Activated CD4-positive, alpha-beta T cell treated with anti-CD3 and anti-CD28 coated beads, Interleukin-10, Interleukin-2, amounts not matched to agents 100 ng/mL and 50 ng/mL, durations not matched to agents 16 hours and 8 hours (primary cell): ENCODE measurements around the gene EID1.
"Not testable (repeated sequence)": the region's sequence is repeated elsewhere in the genome, so short reads cannot be mapped to it uniquely, and the experiment has no call there.

Source experiments
- DNase-seq: peaks from one replicate; pipeline ENCODE4 v3.0.0-alpha.2; 2020

Gene EID1, protein sequence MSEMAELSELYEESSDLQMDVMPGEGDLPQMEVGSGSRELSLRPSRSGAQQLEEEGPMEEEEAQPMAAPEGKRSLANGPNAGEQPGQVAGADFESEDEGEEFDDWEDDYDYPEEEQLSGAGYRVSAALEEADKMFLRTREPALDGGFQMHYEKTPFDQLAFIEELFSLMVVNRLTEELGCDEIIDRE

DNA sequence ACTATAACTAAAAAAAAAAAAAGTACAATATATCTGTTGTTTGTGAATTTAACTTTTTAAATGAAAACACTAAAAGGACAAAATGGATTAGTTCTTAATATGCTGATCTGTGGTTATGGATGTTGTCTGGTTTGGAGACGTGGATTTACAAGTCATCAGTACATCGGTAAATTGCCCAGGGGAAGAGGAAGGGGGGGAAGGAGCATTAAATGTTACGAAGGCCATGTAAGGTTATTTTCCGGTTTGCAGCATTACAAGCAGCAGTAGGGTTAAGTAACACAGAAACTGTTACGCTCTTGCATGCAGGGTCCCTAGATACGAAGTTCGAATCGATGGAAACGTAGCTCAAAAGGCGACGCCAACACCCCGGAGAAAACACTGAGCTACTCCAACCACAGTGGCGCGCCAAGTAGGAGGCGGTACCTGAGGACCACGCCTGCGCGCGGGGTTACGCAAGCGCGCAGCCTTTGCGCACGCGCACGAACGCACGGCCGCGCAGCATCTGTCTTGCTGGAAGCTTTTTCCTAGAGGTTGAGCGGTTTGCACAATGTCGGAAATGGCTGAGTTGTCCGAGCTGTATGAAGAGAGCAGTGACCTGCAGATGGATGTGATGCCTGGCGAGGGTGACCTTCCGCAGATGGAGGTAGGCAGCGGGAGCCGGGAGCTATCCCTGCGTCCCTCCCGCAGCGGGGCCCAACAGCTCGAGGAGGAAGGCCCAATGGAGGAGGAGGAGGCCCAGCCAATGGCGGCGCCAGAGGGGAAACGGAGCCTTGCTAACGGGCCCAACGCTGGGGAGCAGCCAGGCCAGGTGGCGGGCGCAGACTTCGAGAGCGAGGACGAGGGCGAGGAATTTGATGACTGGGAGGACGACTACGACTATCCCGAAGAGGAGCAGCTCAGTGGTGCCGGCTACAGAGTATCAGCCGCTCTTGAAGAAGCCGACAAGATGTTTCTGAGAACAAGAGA is at the start of gene EID1:
TSS of gene EID1 (plus strand) at position 505 of the 966 bp plus-strand sequence. CDS start at position 548, 43 bp downstream.
- peak; percentile 97 for DNase-seq

DNA sequence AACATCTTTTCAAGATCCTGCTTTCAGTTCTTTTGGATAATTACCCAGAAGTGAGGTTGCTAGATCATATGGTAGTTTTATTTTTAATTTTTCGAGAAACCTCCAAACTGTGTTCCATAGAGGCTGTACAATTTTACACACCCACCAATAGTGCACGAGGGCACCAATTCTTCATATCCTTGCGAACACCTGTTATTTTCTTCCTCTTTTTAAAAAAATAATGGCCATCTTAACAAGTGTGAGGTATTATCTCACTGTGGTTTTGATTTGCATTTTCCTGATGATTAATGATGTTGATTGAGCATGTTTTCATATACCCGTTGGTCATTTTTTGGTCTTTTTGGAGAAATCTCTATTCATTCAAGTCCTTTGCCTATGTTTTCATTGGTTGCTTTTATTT is 49.5 kb upstream of the EID1 start:
- DNase-seq = no peak

DNA sequence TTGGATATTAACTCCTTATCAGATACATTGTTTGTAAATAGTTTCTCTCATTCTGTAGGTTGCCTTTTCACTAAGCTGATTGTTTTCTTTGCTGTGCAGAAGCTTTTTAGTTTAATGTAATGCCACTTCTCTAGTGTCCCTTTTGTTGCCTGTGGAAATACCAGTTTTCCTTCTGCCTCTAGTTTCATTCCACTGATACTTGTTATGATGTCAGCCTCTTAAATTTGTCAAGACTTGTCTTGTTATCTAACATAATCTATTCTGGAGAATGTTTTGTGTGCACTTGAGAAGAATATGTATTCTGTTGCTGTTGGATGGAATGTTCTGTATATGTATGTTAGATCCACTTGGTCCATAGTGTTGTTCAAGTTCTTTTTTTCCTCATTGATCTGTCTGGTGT is 49.0 kb upstream of the EID1 start:
- no peak for DNase-seq

DNA sequence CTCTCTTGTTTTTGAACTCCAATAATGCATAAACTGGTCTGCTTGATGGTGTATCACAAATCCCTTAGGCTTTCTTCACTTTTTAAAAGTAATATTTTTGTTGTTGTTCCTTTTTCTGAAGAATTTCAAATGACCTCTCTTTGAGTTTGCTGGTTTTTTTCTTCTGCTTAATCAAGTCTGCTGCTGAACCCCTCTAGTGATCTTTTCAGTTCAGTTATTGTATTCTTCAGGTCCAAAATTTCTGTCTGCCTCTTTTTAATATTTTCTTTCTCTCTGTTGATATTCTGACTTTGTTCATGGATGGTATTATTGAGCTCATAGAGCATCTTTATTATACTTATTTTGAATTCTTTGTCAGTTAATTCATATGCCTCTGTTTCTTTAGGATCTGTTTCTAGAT is 45.3 kb upstream of the EID1 start:
- no peak for DNase-seq

DNA sequence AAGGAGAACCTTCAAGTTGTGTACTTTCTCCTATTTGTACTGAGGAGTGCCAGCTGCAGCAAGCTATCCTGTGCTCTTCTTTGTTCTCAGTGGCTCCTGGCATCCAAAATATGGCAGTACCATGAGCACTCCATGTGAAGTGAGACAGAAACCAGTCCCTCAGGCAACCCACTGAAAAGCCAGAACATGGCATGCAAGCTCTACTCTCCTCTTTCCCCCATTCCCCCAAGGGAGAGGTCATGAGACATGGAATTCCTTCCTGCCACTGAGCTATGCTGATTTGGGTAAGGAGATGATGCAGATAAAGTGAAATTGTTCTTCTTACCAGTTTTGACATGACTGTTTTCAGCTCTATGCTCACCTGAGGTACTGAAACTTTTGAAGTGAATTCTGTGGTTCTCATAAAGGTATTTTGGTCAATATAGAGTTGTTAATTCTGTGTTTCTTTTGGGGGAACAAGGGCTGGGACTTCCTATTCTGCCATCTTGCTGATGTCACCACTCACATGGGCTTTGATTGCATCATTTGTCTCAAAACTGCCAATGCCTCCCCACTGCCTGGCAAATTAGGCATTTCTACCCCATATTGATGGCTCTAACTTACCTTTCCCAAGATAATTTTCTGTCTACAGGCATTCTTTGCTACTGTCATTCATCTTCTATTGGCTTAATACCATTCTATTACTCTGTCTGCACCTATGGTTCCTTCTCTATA is 44.3 kb upstream of the EID1 start:
- no peak for DNase-seq

DNA sequence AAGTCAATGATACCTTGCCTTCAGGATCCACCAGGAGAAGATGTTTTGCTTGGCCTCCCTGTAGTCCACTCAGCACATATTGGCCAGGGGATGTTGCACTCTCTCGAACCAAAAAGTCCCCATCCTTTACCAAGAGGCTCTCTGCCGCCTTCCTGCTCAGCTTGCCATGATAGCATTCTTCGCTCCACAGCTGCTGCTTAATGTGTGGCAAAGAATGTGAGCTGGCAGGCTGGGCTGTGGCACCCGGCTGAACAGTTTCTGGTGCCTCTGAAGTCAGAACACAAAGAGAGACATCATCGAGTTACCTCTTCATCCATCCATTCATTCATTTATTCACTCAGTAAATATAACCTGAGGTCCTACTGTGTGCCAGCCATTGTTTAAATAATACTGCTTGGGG is 43.2 kb upstream of the EID1 start:
- DNase-seq = no peak

DNA sequence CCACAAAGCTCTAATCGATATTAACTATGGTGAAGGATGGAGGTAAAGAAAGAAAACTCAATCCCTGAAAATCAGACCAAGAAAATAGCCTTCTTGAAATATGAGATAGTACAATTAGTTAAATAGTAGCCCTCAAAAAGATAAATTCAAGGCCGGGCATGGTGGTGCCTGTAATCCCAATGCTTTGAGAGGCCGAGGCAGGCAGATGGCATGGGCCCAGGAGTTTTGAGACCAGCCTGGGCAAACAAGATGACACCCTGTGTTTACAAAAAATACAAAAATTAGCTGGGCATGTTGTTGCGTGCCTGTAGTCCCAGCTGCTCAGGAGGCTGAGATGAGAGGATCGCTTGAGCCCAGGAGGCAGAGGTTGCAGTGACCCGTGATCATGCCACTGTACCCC is 35.4 kb upstream of the EID1 start:
- no peak for DNase-seq

DNA sequence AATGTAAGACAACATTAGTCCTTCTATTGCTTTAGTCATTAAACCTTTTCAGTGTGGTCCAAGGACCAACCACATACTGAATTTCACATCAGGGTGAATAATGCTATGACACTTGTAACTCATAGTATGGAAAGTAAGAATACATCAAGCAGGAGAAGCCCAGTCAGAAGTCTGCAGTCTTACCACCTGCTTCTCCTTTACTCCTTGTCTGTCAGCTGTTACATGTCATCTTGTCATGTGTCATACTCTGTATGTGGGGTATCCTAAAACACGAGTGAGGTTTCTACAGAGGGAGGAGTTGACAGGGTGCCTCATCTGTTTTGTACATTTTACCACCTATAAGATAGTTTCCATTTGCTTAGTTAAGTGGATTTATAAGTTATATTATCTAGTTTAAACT is 32.8 kb upstream of the EID1 start:
- no peak for DNase-seq

DNA sequence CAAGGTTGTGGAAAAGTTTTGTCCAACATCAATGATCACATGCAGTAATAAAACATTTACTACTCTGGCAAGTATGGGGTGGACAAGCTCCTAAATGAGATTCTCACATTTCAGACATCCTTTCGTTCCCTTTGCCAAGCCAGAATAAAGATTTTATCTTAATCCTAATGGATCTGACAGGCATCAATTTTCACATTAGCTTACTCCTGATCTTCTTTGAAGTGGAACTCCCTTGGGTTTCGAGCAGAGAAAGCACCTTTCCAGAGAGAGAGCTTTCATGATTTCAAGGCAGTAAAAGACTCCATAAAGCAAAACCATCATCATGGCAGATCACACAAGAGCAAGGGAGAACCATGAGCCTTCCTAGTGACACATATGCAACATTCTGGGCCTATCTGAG is 27.3 kb upstream of the EID1 start:
- no peak for DNase-seq

DNA sequence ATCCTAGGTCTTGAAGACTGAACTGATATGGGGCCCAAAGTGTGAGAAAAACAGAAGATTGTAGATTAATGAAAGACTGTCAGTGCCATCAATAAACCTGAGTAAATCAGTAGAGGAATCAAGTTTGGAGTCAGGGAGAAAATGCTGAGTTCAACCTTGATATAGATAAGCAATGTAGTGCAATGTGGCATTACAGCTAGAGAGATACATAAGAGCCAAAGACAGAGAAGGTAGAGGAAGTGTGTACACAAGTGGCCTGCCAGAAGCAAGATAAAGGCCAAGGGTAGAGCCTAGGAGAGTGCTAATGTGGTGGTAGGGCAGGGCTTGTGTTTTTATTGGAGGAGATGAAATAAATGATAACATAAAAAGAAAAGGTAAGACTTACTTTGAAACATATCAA is 26.0 kb upstream of the EID1 start:
- DNase-seq = no peak

DNA sequence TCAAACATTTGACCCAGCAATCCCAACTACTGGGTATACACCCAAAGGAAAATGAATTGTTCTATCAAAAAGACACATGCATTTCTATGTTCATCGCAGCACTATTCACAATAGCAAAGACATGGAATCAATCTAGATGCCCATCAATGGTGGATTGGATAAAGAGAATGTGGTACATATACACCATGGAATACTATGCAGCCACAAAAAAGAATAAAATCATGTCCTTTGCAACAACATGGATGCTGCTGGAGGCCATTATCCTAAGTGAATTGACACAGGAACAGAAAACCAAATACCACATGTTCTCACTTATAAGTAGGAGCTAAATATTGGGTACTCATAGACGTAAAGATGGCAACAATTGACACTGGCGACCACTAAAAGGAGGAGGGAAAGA is 23.5 kb upstream of the EID1 start:
- DNase-seq = not testable (repeated sequence)

DNA sequence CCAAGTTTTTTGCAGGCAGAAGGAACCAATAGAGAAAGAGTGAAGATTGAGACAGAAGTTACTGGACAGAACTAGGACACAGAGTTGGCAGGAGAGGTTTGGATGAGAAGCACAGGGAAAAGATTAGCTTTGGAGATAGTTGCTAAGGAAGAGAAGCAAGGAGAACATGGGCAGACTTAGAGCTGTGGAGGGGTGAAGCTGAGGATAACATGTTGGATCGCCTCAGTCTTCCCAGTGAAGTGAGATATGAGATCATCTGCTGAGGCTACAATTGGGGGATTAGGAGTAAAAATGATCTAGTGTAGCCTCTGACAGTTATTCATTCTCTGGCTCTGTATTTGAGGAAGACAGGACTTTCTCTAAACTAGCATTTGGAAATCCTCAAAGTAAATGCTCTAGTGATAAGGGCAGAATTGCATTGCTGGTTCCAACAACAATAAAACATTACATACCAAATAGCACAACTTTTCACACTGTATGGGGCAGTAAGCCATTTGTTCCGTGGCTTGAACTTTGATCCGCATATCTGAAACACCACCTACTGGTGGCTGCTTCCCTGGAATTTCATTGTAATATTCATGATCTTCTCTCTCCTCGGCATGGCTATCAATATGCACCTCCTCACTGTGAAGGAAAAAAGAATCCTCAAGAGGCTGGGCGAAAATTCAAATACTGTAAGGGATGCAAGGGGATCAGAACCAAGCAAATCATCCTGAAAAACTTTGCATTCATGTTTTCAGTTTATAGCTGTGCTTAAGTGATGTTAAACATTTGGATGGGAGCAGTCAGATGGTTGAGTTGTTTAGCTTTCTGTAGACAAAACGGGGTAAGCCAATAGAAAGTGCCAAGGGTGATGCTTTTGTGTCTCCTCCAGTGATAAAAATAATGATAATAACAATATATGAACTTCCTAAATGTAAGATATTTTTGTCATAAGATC is 22.2 kb upstream of the EID1 start:
- DNase-seq = no peak

DNA sequence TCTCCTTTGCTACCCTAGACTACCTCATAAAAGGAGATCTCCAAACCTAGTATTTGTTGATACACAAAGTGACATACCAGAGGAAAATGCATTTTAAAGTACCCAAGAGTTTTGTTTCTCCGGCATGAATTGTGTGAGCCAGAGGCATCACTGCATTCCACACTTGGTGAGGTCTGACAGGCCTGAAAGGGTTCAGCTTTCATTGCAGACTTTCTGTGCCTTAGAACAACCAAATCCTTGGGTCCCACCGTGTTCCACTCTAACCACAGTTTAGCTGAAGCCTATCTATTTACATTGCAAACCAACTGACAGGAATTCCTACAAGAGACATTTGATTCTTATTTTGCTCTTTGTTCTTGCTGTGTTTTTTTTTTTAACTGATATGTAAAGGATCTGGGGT is 21.0 kb upstream of the EID1 start:
- DNase-seq = no peak

DNA sequence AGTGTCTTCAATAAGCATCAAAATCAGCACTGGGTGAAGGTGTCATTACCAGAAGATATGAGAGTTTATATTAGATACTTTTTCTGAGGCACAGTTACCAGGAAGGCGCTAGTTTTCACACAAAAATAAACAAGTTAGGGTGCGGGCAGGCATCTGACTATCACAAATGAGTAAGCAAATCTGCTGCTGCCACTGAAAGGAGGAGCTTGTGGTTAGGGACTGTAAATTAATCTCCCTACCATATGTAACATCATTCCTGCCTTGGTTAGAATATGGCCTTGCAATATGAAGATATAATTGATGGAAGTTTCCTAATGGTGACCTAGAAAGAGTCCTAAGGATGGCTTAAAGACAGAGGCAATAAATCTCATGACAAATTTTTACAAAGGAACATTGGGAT is 19.5 kb upstream of the EID1 start:
- peak; percentile 63 for DNase-seq

DNA sequence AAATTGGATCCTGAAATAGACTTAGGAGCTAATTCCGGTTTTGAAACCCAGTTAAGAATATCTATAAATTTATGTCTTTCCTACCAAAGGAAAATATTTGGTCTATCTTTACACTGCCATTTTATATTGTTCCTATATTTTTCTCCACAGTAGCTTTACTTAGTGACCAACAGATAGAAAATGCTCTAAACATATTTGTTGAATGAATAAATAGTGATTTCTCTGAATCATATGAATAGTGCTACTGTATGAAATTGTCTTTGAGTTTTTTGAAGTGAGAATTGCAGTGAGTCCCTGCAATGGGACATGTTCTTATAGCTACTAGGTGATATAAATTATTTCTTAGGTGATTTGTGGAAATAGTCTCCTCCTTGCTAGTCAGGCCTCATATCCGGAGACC is 18.5 kb upstream of the EID1 start:
- DNase-seq = no peak

DNA sequence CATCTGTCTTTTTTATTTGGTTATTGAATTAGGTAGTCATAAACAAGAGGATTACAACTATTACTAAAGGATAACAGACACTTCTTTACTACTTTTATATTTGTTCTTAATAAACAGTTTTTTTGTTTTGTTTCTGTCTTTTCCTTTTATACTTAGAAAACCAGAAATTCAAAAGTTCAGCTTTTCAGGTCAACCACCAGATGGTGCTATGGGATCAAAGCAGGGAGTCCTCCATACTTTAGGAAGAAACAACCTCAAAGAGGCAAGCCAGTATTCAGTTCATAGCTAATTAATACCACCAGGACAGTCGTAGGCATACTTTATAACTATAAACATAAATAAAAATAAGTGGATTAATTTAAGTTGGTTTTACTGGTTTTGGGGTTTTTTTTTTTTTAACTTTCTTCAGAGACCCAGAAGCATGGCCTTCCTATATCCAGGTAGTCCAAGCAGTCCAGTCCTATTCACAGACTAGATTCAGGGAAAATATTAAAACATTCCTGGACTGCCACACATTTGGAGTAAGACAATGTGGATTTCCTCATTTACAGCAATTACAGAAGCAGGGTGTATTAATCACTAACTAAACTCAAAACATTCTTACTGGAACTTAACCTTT is 16.0 kb upstream of the EID1 start:
- DNase-seq = peak; percentile 82

DNA sequence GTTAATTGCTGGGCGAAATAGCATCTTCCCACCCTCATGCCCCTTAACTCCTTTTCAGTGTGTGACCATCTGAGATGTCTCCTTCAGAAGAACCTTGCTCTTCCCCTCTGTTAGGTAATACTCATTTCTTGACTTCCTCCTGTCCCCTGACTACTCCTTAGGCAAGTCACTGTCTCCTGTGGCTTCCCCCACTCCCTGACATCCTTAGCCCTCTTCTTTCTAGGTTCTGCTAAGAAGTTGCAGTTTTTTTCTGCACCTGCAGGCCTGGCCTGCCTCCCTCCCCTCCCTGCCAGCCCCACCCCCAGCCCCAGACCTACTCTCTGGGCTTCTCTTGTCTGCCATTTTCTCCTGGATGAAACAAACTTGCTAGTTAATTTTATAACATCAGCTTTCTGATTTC is 15.2 kb upstream of the EID1 start:
- DNase-seq = peak; percentile 67

DNA sequence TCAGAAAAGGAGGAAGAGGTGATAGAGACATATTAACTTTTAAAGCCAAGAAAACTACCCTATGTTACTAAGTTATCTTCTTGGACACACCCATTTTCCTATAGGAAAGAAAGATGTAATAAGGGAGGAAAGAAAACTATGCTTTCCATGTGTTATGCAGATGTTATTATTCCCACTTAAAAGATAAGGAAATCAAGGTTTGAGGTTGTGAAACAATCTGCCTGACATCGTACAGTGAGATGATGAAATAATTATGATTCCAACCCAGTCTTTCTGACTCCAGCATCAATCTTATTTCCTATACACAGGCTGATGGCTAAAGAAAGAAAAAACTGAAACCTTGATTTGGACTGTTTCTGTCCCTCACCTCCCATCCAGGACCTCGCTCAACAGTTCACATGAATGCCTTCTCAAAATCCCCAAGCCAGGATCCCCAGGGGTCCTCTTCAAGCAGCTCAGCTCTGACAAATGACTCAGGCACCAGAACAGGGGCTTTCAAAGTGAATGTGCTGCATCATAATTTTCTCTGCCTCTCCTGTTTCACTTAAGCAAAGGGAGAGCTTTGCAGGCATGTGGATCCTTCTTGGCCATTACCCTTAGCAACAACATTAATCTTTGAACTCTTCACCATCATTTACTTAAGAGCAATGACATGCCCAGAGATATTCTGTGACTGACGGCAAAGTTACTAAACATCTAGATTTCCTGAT is 12.4 kb upstream of the EID1 start:
- no peak for DNase-seq

DNA sequence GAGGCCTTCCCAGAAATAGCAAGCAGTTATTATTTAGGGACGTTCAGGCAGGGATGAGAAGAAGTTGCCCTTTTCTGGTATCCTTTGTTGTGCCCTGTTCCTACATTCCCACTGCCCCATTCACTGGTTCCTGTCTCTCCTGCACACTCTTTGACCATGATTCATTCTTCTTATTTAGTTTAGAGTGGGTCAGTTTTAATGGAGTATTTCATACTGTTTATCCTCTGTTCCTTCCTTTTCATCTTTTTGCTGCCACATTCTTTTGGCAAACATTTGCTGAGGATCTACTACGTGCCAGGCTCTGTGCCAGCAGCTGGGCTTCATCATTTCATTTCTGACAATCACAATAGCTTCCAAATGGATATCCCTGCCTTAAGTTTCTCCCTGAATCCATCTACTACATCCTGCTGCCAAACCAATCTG is 11.8 kb upstream of the EID1 start:
- DNase-seq = no peak

DNA sequence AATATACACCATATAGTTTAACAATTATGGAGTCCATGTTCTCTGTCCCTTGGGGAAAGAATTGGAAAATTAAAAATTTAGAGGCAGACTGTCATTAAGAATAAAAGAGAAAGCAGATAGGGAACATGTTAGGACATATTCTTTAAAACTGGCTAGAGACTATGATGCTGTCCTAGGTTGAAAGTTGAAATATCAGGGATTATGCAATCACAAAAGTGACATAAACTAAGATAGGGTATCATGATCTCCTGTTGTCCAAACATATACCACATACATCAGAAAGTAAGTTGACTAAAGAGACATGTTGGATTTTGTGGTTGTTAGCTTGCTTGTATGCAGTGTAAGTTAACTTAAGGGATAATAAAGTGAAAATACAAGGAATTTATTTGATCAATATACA is 9.9 kb upstream of the EID1 start:
- no peak for DNase-seq

DNA sequence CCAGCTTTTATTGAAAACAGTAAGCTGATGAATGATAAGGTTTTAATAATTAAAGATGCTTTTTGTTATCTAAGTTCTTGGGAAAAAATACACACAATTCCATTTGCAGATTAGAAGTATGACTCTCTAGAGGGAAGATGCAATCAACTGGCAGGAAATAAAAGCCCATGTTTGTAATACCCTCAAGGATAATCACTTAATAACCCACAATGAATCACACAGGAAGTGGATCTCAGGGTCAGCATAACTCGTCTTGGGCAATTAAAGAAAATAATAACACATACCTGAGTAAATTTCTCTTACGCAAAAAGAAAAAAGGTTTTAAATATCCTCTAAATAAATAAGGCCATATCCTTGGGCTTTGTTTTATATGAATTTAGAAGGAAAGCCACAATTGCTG is 9.4 kb upstream of the EID1 start:
- no peak for DNase-seq

DNA sequence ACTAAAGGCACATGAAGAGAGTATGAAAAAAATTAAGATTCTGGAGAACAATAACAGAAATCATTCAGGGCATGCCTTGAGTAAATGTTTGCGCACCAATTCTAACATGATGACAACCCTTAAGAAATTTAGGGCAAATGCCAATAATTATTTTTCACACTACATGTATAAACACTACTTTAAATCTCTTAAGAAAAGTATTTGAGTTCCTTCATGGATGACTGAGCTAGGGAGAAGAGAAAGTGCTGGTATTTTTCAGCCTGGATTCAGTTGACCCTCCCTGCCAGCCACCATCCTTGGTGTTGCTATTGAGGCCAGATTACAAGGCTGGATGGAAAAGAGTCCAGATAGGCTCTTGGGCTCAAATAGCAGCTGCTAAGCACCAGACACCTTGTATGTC is 8.0 kb upstream of the EID1 start:
- DNase-seq = no peak
